GM23338 (cell line): Measurements from ENCODE around the gene SAMD8. TPM values are rescaled to one million over a fixed set of nuclear protein-coding genes. Genes with fewer than 3 reads are reported as not detected.

ENCODE experiments used
- ATAC-seq: fragments of 200-7000 bp; cut with Tn5 transposase; 3 replicates; pipeline ENCODE4 v1.9.1; 2020
- DNase-seq: peaks from one replicate; pipeline ENCODE4 v3.0.0-alpha.2; 2015; ENCODE audit warnings: low spot score
- H2AFZ ChIP-seq: fragments of 200-600 bp; sonication (generic); 2 replicates; pipeline ENCODE4 v1.8.0; 2016; ENCODE audit warnings: antibody characterized with exemption, mild to moderate bottlenecking, moderate library complexity
- H3F3A ChIP-seq: fragments of 200-600 bp; sonication (generic); replicated peaks from 2 replicates; pipeline ENCODE4 v1.8.0; 2017; ENCODE audit warnings: antibody characterized with exemption, mixed run types, low read depth
- H3K27ac ChIP-seq: fragments of 200-600 bp; sonication (generic); 2 replicates; pipeline ENCODE4 v1.6.1; 2016; ENCODE audit warnings: low read depth
- H3K27me3 ChIP-seq: fragments of 200-600 bp; sonication (generic); 2 replicates; pipeline ENCODE4 v1.8.0; 2016; ENCODE audit warnings: mild to moderate bottlenecking, mixed run types, moderate library complexity; ENCODE audit not compliant: insufficient read depth
- H3K36me3 ChIP-seq: fragments of 200-600 bp; sonication (generic); 2 replicates; pipeline ENCODE4 v1.8.0; 2016; ENCODE audit warnings: mild to moderate bottlenecking; ENCODE audit not compliant: insufficient read depth
- H3K4me1 ChIP-seq: fragments of 200-600 bp; sonication (generic); 2 replicates; pipeline ENCODE4 v1.8.0; 2016; ENCODE audit warnings: mild to moderate bottlenecking, moderate library complexity; ENCODE audit not compliant: insufficient read depth
- H3K4me2 ChIP-seq: fragments of 200-600 bp; sonication (generic); 2 replicates; pipeline ENCODE4 v1.7.1; 2017; ENCODE audit warnings: mixed run types
- H3K4me3 ChIP-seq: fragments of 200-600 bp; sonication (generic); 2 replicates; pipeline ENCODE4 v1.6.1; 2016; ENCODE audit warnings: mixed run types
- H3K79me2 ChIP-seq: fragments of 200-600 bp; sonication (generic); replicated peaks from 2 replicates; pipeline ENCODE4 v1.8.0; 2017; ENCODE audit warnings: mild to moderate bottlenecking; ENCODE audit not compliant: insufficient read depth
- H3K9me2 ChIP-seq: fragments of 200-600 bp; sonication (generic); 2 replicates; pipeline ENCODE4 v1.8.0; 2017; ENCODE audit not compliant: insufficient read depth
- H4K20me1 ChIP-seq: fragments of 200-600 bp; sonication (generic); replicated peaks from 2 replicates; pipeline ENCODE4 v1.8.0; 2017; ENCODE audit warnings: mild to moderate bottlenecking; ENCODE audit not compliant: insufficient read depth
- H3K27ac Mint-ChIP-seq: 2 replicates; pipeline ENCODE4 v1.8.0; 2020; ENCODE audit warnings: inconsistent platforms, mild to moderate bottlenecking, moderate library complexity, mixed read lengths
- H3K27me3 Mint-ChIP-seq: 3 replicates; pipeline ENCODE4 v1.8.0; 2022; ENCODE audit warnings: low read depth, mild to moderate bottlenecking, moderate library complexity, mixed read lengths, inconsistent platforms; ENCODE audit not compliant: insufficient read depth, poor library complexity
- H3K36me3 Mint-ChIP-seq: 3 replicates; pipeline ENCODE4 v1.8.0; 2021; ENCODE audit warnings: low read depth, mild to moderate bottlenecking, inconsistent platforms, moderate library complexity, mixed read lengths
- H3K4me1 Mint-ChIP-seq: 3 replicates; pipeline ENCODE4 v1.8.0; 2020; ENCODE audit warnings: mild to moderate bottlenecking, inconsistent platforms, mixed read lengths
- H3K4me3 Mint-ChIP-seq: 3 replicates; pipeline ENCODE4 v1.8.0; 2021; ENCODE audit warnings: moderate library complexity, mild to moderate bottlenecking, inconsistent platforms, mixed read lengths
- H3K9me3 Mint-ChIP-seq: 3 replicates; pipeline ENCODE4 v1.8.0; 2020; ENCODE audit warnings: moderate library complexity, mild to moderate bottlenecking, inconsistent platforms, mixed read lengths
- CREB1 ChIP-seq: fragments of 250-450 bp; sonication (Bioruptor Pico); IDR thresholded peaks from 2 replicates; pipeline ENCODE4 v1.5.0; 2020; ENCODE audit warnings: low read depth, mild to moderate bottlenecking, moderate library complexity
- CTCF ChIP-seq, 2 experiments: fragments of 200-600 bp in 1 of 2; sonication (generic) in 1 of 2; conservative IDR thresholded peaks; 2 replicates each; pipeline versions ENCODE4 v1.5.1 to v1.6.1; 2016 to 2017; ENCODE audit warnings: antibody characterized with exemption in 2 of 2, low read depth in 2 of 2, mild to moderate bottlenecking in 2 of 2, moderate library complexity in 1 of 2
- ETS1 ChIP-seq: IDR thresholded peaks from 2 replicates; pipeline ENCODE4 v1.6.1; 2016; ENCODE audit warnings: antibody characterized with exemption
- EZH2 ChIP-seq: fragments of 200-600 bp; sonication (generic); IDR thresholded peaks from one replicate; pipeline ENCODE4 v1.8.0; 2017; ENCODE audit warnings: antibody characterized with exemption, mild to moderate bottlenecking, low read depth; ENCODE audit not compliant: unreplicated experiment
- EZH2phosphoT487 ChIP-seq: fragments of 200-600 bp; sonication (generic); IDR thresholded peaks from one replicate; pipeline ENCODE4 v1.8.1; 2018; ENCODE audit warnings: antibody characterized with exemption; ENCODE audit not compliant: unreplicated experiment
- JUNB ChIP-seq: IDR thresholded peaks from one replicate; pipeline ENCODE4 v1.6.1; 2016; ENCODE audit warnings: antibody characterized with exemption; ENCODE audit not compliant: unreplicated experiment
- NANOG ChIP-seq: IDR thresholded peaks from 2 replicates; pipeline ENCODE4 v1.6.1; 2016; ENCODE audit warnings: antibody characterized with exemption, borderline replicate concordance
- POLR2AphosphoS5 ChIP-seq: IDR thresholded peaks from 2 replicates; pipeline ENCODE4 v1.6.1; 2016; ENCODE audit warnings: antibody characterized with exemption, low read depth
- REST ChIP-seq: IDR thresholded peaks from one replicate; pipeline ENCODE4 v1.6.1; 2018; ENCODE audit warnings: antibody characterized with exemption; ENCODE audit not compliant: unreplicated experiment
- STAT1 ChIP-seq: IDR thresholded peaks from one replicate; pipeline ENCODE4 v1.6.1; 2016; ENCODE audit warnings: antibody characterized with exemption; ENCODE audit not compliant: unreplicated experiment
- ZNF114 ChIP-seq: fragments of 250-450 bp; sonication (Bioruptor Pico); IDR thresholded peaks from 2 replicates; pipeline ENCODE4 v1.5.0; 2020; ENCODE audit warnings: mild to moderate bottlenecking, moderate library complexity
- ZNF331 ChIP-seq: fragments of 250-450 bp; sonication (Bioruptor Pico); IDR thresholded peaks from 2 replicates; pipeline ENCODE4 v1.5.0; 2020; ENCODE audit warnings: low read depth, mild to moderate bottlenecking, moderate library complexity
- ZNF462 ChIP-seq: fragments of 250-450 bp; sonication (Bioruptor Pico); IDR thresholded peaks from 2 replicates; pipeline ENCODE4 v1.5.0; 2020; ENCODE audit warnings: mild to moderate bottlenecking, moderate library complexity
- polyA plus RNA-seq: library from polyadenylated mRNA; unstranded; fragments of >200 nt; fragmentation: Nextera tagmentation; extraction: Ambion mirVana; gene quantifications from 2 replicates; pipeline ENCODE4 v1.2.1, GENCODE V29; 2016
- total RNA-seq: library from RNA; depleted of rRNA; stranded (reverse); fragments of >200 nt; shearing (Covaris generic); gene quantifications from 2 replicates; pipeline ENCODE4 v1.2.3, GENCODE V29; 2014

Gene SAMD8
- total and polyA plus RNA-seq, 2 experiments from 2014 or later, result 7.8 to 28.4 TPM

GRCh38 chr10:75166623-75166972 is 55.1 kb downstream of the SAMD8 start:
- H3K27ac ChIP-seq, result no peak overlapping the region
- H3F3A ChIP-seq, result no peaks in the 10 kb centered on the region
- Mint-ChIP-seq H3K9me3 (no peaks in the 10 kb centered on the region), H3K4me1 (0 out of 3 replicates have a peak, but pooled peaks cover 2% of the 10 kb centered on the region), H3K27me3 (no peaks in the 10 kb centered on the region), H3K36me3 (peaks cover 7% of the 10 kb centered on the region; the same call in 2 of the 3 replicates), H3K27ac (no peak overlapping the region), H3K4me3 (no peak overlapping the region)
- ATAC-seq (no peak), DNase-seq (no peak)
- no peak overlapping the region for H3K4me3 ChIP-seq
- H3K79me2 ChIP-seq, result no peaks in the 10 kb centered on the region
- H2AFZ ChIP-seq, result no peak overlapping the region
- H4K20me1 ChIP-seq, result peaks cover 7% of the 10 kb centered on the region
- no peaks in the 10 kb centered on the region for H3K9me2 ChIP-seq
- H3K4me2 ChIP-seq, result no peak overlapping the region
- no peaks in the 10 kb centered on the region for H3K36me3 ChIP-seq
- no peak for TF ChIP-seq STAT1
- TF ChIP-seq ZNF114, result no peak
- no peak for TF ChIP-seq POLR2AphosphoS5
- TF ChIP-seq ZNF462 (CRISPR knock-in tag), result no peak
- no peak for TF ChIP-seq ETS1
- TF ChIP-seq ZNF331 (CRISPR knock-in tag), result no peak
- no peak for TF ChIP-seq REST
- no peak for TF ChIP-seq NANOG
- no peak for TF ChIP-seq JUNB
- no peak for TF ChIP-seq EZH2
- no peak for TF ChIP-seq CTCF (conservative IDR thresholded peaks at IDR 0.05; ENCODE audit: low read depth in 2 of 2)
- TF ChIP-seq CREB1 (CRISPR knock-in tag), result no peak
- TF ChIP-seq EZH2phosphoT487, result no peak
- no peaks in the 10 kb centered on the region for H3K27me3 ChIP-seq
- no peaks in the 10 kb centered on the region; the same call in 1 of the 2 replicates for H3K4me1 ChIP-seq
